Mucosa of descending colon (tissue), 3 donors: ENCODE measurements around the gene PSMG3. TPM values are rescaled to one million over a fixed set of nuclear protein-coding genes. Genes with fewer than 3 reads are reported as not detected.

Experiments used
- ATAC-seq: fragments of 200-7000 bp; cut with Tn5 transposase; one replicate; pipeline ENCODE4 v1.9.1; 2020; ENCODE audit warnings: mild to moderate bottlenecking, moderate library complexity
- DNase-seq, 3 donors: peaks; one replicate each; pipeline ENCODE4 v3.0.0-alpha.2; 2020
- H3K36me3 ChIP-seq: fragments of 200-600 bp; one replicate; pipeline ENCODE4 v1.8.0; 2021; ENCODE audit warnings: low read depth, mild to moderate bottlenecking
- H3K4me1 ChIP-seq: fragments of 200-600 bp; one replicate; pipeline ENCODE4 v1.8.0; 2021; ENCODE audit warnings: low read depth, mild to moderate bottlenecking
- H3K4me3 ChIP-seq: fragments of 200-600 bp; one replicate; pipeline ENCODE4 v1.8.0; 2021; ENCODE audit warnings: mild to moderate bottlenecking
- H3K9me3 ChIP-seq: fragments of 200-600 bp; one replicate; pipeline ENCODE4 v1.8.0; 2021; ENCODE audit warnings: mild to moderate bottlenecking
- intact Hi-C, 2 donors: fragments of 100-400 bp; cut with DNase I in 1 of 2; cut with micrococcal nuclease in 1 of 2; formaldehyde crosslinking; loops; one replicate each; pipeline versions ENCODE4 v1.11.0 to v1.11.1; 2022; cut with DNase I, micrococcal nuclease
- total RNA-seq, 3 donors: library from RNA; stranded (reverse); fragmentation: NEBNext Ultra II Directional in 2 of 3; extraction: Animal tissue kit (Norgen Biotek cat#: 25700) in 2 of 3; gene quantifications; one replicate each; pipeline versions ENCODE4 v1.2.1 to v1.2.4, GENCODE V29; 2021 to 2023
- TF ChIP-seq, protein P1 (sequence below): fragments of 200-600 bp; IDR thresholded peaks from one replicate; pipeline ENCODE4 v1.8.0; 2022; ENCODE audit warnings: antibody characterized with exemption, mild to moderate bottlenecking
- donor health status: DM: no; HTN: no; CAD: no; lungs with moderate emphysema.
- donor health status: DM: no; HTN: no; CAD: no.
- donor health status: DM: no; HTN: yes; CAD: no.

PSMG3 gene
- total RNA-seq, 3 donors from 2014 or later = 22.6 to 26.0 (median 22.9) TPM

DNA sequence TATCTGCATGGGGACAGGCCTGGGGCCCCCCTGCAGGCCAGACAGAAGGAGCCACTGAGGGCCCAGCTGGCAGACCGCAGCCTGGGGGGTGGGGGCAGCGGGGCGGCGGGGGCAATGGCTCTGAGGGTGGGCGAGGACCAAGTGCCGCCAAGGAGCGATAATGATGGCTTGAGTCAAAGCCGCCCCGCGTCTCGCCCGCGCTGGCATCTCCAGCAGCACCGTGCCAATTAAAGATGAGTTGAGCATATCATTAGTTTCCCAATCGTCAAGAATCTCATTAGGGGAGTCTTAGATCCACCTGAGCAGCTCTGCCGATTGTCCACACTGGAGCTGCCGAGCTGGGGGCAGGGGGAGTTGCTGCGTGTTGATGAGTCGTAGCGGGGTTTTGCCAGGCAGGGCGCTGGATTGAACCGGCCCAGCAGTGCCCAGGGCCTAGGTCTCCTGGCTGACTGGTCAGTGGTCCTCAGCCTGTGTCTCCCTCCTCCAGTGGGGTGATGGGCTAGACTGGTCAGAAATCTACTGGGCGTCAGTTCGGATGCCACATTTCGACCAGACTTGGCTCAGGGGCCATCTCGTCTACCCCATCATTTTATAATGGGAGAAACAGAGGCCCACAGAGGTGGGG lies 41.0 kb upstream of the PSMG3 start:
- ATAC-seq = no peak

DNA sequence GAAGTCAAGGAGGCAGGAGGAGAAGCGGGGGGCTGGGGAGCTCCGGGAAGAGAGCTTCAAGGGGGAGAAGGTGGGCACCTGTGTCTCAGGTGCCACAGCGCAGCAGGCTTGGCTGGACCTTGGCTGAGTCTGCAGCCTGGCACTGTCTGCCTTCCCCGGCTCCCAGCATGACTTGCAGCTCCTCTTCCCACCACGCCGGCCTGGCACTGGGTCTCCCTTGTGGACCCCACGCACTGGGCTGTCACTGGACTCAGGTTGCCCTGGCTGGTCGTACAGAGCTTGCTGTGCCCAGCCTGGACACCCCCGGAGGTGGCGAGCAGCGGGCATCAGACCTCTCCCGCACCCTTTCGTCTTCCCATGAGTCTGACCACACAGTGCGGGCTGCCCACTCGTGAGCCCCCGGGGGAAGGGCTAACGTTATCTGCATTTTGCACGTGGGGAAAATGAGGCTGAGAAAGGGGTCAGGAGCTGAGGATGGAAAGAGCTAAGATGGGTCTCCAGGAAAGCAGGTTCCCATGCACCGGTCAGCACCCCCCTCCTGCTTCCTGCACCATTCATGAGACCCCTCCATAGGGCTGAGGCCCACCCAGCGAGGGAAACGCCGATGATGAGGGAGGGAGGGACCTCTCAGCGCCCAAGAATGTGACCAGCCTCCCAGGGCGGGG lies 40.3 kb upstream of the PSMG3 start:
- ATAC-seq (no peak), DNase-seq (no peak)
- TF ChIP-seq, protein P1, sequence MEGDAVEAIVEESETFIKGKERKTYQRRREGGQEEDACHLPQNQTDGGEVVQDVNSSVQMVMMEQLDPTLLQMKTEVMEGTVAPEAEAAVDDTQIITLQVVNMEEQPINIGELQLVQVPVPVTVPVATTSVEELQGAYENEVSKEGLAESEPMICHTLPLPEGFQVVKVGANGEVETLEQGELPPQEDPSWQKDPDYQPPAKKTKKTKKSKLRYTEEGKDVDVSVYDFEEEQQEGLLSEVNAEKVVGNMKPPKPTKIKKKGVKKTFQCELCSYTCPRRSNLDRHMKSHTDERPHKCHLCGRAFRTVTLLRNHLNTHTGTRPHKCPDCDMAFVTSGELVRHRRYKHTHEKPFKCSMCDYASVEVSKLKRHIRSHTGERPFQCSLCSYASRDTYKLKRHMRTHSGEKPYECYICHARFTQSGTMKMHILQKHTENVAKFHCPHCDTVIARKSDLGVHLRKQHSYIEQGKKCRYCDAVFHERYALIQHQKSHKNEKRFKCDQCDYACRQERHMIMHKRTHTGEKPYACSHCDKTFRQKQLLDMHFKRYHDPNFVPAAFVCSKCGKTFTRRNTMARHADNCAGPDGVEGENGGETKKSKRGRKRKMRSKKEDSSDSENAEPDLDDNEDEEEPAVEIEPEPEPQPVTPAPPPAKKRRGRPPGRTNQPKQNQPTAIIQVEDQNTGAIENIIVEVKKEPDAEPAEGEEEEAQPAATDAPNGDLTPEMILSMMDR = no peak
- Histone ChIP-seq H3K36me3 (no peaks in the 10 kb centered on the region), H3K4me3 (no peak overlapping the region), H3K4me1 (no peaks in the 10 kb centered on the region), H3K9me3 (no peaks in the 10 kb centered on the region)
- intact Hi-C loops = no loop called here

More for the DNA sequence above, 41.0 kb upstream of the PSMG3 start:
- DNase-seq = no peak
- Histone ChIP-seq H3K36me3 (no peaks in the 10 kb centered on the region), H3K9me3 (no peaks in the 10 kb centered on the region), H3K4me1 (no peaks in the 10 kb centered on the region), H3K4me3 (no peak overlapping the region)
- intact Hi-C loops = no loop called here
- TF ChIP-seq, protein P1 = no peak

DNA sequence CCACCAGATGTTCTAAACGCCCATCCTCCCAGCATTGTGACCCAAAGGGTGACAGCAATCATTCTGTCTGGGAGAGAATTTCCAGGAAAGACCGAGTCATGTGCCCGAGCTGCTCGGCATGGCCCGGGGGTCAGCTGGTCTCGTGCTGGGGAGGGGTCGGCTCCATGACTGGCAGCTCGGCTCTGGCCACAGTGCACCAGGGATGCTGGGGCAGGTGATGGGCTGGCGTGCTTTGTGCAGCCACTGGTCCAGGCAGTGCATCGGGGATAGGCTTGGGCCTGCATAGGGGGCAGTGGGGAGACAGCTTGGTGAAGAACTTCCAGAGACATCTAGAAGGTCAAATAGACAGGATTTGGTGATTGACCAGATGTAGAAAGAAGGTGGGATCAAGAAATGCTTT lies 39.2 kb upstream of the PSMG3 start:
- no peak overlapping the region for H3K4me3 ChIP-seq
- ATAC-seq (no peak), DNase-seq (no peak)
- no peaks in the 10 kb centered on the region for H3K9me3 ChIP-seq
- H3K4me1 ChIP-seq = no peaks in the 10 kb centered on the region
- intact Hi-C loops = no loop called here
- no peaks in the 10 kb centered on the region for H3K36me3 ChIP-seq
- TF ChIP-seq, protein P1 = no peak

DNA sequence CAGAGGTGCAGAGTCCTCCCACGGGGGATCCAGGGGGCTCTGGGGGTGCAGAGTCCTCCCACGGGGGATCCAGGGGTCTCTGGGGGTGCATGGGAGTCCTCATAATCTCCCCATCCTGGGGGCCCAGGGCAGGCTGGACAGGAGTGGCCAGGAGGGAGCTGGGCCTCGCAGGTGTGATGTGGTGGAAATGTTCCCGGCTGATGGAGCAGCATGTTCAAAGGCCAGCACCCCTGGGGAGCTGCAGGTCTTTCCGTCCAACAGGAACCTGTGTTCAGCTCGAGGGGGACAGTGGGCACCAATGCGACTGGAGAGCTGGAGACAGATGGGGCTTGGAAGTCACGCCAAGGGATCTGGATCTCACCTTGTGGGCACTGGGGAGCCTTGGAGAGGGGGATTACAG lies 38.5 kb upstream of the PSMG3 start:
- H3K4me1 ChIP-seq = no peaks in the 10 kb centered on the region
- DNase-seq = no peak
- no peaks in the 10 kb centered on the region for H3K9me3 ChIP-seq
- ATAC-seq = no peak
- intact Hi-C loops = no loop called here
- H3K4me3 ChIP-seq = no peak overlapping the region
- H3K36me3 ChIP-seq = no peaks in the 10 kb centered on the region
- TF ChIP-seq, protein P1 = no peak

DNA sequence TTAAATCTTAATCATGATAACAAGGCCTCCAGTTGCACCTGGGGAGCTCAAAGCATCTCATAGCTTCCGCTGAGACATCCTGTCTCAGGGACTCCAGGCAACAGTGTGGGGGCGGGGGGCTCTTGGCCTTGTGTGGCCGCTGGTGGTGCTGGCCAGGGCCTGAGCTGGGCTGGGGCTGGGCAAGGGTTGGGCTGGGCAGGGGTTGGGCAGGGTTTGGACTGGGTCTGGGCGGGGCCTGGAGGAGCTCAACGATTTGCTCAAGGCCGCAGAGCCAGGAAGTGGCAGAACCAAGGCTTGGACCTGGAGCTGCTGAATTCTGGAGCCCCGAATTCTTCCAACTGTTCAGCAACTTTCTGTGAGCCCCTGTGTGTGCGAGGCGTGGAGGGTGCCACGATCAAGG lies 37.9 kb upstream of the PSMG3 start:
- Histone ChIP-seq H3K36me3 (no peaks in the 10 kb centered on the region), H3K9me3 (no peaks in the 10 kb centered on the region), H3K4me1 (no peaks in the 10 kb centered on the region), H3K4me3 (no peak overlapping the region)
- DNase-seq (no peak), ATAC-seq (no peak)
- TF ChIP-seq, protein P1 = no peak
- intact Hi-C loops = no loop called here
